SK-N-SH (cell line): ENCODE data around the gene BRD1. TPM values are rescaled to one million over a fixed set of nuclear protein-coding genes. Genes with fewer than 3 reads are reported as not detected.

Experiments
- CTCF ChIA-PET: fragments of 300-600, 350-600 bp; formaldehyde crosslinking; extraction: SDS; loops from one replicate; lab custom pipeline; 2021; lab: Yijun Ruan, JAX
- POLR2A ChIA-PET: fragments of 350-600 bp; sonication (Branson Sonifier 250); formaldehyde crosslinking; extraction: SDS; loops from one replicate; lab custom pipeline; 2020; ENCODE audit warnings: antibody characterized with exemption, inconsistent platforms; lab: Yijun Ruan, JAX
- DNase-seq: peaks from one replicate; pipeline ENCODE4 v3.0.0; 2012
- H2AFZ ChIP-seq: fragments of 200-600 bp; sonication (generic); 2 replicates; pipeline ENCODE4 v1.8.1; 2016; ENCODE audit warnings: antibody characterized with exemption, mild to moderate bottlenecking, low read depth
- H3F3A ChIP-seq: fragments of 200-600 bp; sonication (generic); replicated peaks from 2 replicates; pipeline ENCODE3; 2016; ENCODE audit warnings: antibody characterized with exemption, mild to moderate bottlenecking; ENCODE audit not compliant: insufficient read depth
- H3K27ac ChIP-seq, 2 experiments: fragments of 200-500 bp in 1 of 2; fragments of 200-600 bp in 1 of 2; sonication (Bioruptor generic) in 1 of 2; sonication (generic), shearing (Covaris generic) in 1 of 2; 2 replicates each; pipeline versions ENCODE4 v1.5.1 to v1.6.1; 2014 to 2016; ENCODE audit warnings: low read depth in 2 of 2, inconsistent platforms in 1 of 2, low read length in 1 of 2, mild to moderate bottlenecking in 1 of 2, mixed read lengths in 1 of 2
- H3K27me3 ChIP-seq: fragments of 200-600 bp; sonication (generic), shearing (Covaris generic); 2 replicates; pipeline ENCODE4 v1.6.1; 2016; ENCODE audit warnings: mixed run types; ENCODE audit not compliant: insufficient read depth
- H3K36me3 ChIP-seq, 2 experiments: fragments of 200-500 bp in 1 of 2; fragments of 200-600 bp in 1 of 2; sonication (Bioruptor generic) in 1 of 2; sonication (generic) in 1 of 2; replicated peaks in 1 of 2; 2 replicates each; pipeline versions ENCODE3 to v1.5.1; 2014 to 2016; ENCODE audit warnings: low read length in 1 of 2, mild to moderate bottlenecking in 1 of 2; ENCODE audit not compliant: insufficient read depth in 2 of 2, control insufficient read depth in 1 of 2
- H3K4me1 ChIP-seq, 2 experiments: fragments of 200-500 bp in 1 of 2; fragments of 200-600 bp in 1 of 2; sonication (Bioruptor generic) in 1 of 2; sonication (generic), shearing (Covaris generic) in 1 of 2; 2 replicates each; pipeline versions ENCODE4 v1.5.1 to v1.6.1; 2014 to 2016; ENCODE audit warnings: low read depth in 1 of 2, low read length in 1 of 2, mixed run types in 1 of 2; ENCODE audit not compliant: insufficient read depth in 2 of 2, control insufficient read depth in 1 of 2
- H3K4me2 ChIP-seq: fragments of 200-600 bp; sonication (generic), shearing (Covaris generic); 2 replicates; pipeline ENCODE4 v1.6.1; 2017; ENCODE audit warnings: mixed run types
- H3K4me3 ChIP-seq, 2 experiments: fragments of 200-500 bp in 1 of 2; fragments of 200-600 bp in 1 of 2; sonication (Bioruptor generic) in 1 of 2; sonication (generic), shearing (Covaris generic) in 1 of 2; 2 replicates each; pipeline versions ENCODE4 v1.5.1 to v1.8.1; 2014 to 2016; ENCODE audit warnings: low read depth in 2 of 2, inconsistent platforms in 1 of 2, low read length in 1 of 2, mild to moderate bottlenecking in 1 of 2, mixed read lengths in 1 of 2, moderate library complexity in 1 of 2
- H3K79me2 ChIP-seq: fragments of 200-600 bp; sonication (generic); 2 replicates; pipeline ENCODE4 v1.8.1; 2017; ENCODE audit warnings: mild to moderate bottlenecking; ENCODE audit not compliant: insufficient read depth
- H3K9ac ChIP-seq: fragments of 200-600 bp; sonication (generic); 2 replicates; pipeline ENCODE4 v1.6.1; 2017; ENCODE audit warnings: mixed run types
- H3K9me2 ChIP-seq: fragments of 200-600 bp; sonication (generic); 2 replicates; pipeline ENCODE4 v1.6.1; 2017; ENCODE audit warnings: mixed run types
- H3K9me3 ChIP-seq: fragments of 200-600 bp; sonication (generic); 2 replicates; pipeline ENCODE4 v1.6.1; 2017; ENCODE audit warnings: mixed run types, mild to moderate bottlenecking, moderate library complexity
- H4K20me1 ChIP-seq: fragments of 200-600 bp; sonication (generic); 2 replicates; pipeline ENCODE4 v1.6.1; 2017; ENCODE audit warnings: mild to moderate bottlenecking, mixed run types; ENCODE audit not compliant: insufficient read depth
- CHD2 ChIP-seq: fragments of 150-350 bp; IDR thresholded peaks from 2 replicates; pipeline ENCODE4 v1.6.1; 2018; ENCODE audit warnings: low read length; ENCODE audit not compliant: partially characterized antibody
- EP300 ChIP-seq, 2 experiments: IDR thresholded peaks; 2 replicates each; pipeline versions ENCODE4 v1.4.0 to v1.6.1; 2012; ENCODE audit warnings: borderline replicate concordance in 1 of 2, low read depth in 1 of 2, low read length in 1 of 2
- IRF3 ChIP-seq: fragments of 150-350 bp; IDR thresholded peaks from 2 replicates; pipeline ENCODE4 v1.6.1; 2016; ENCODE audit warnings: mild to moderate bottlenecking, low read depth, low read length
- JUND ChIP-seq: IDR thresholded peaks from 2 replicates; pipeline ENCODE4 v1.4.0; 2012
- MEF2A ChIP-seq: IDR thresholded peaks from 2 replicates; pipeline ENCODE4 v1.4.0; 2012; ENCODE audit warnings: low read depth, borderline replicate concordance
- MXI1 ChIP-seq: IDR thresholded peaks from 2 replicates; pipeline ENCODE4 v1.6.1; 2012; ENCODE audit warnings: mild to moderate bottlenecking, low read depth, low read length, improper control_type of control experiment
- NFIC ChIP-seq: IDR thresholded peaks from 2 replicates; pipeline ENCODE4 v1.4.0; 2012; ENCODE audit warnings: borderline replicate concordance
- NRF1 ChIP-seq: IDR thresholded peaks from 2 replicates; pipeline ENCODE4 v1.6.1; 2012; ENCODE audit warnings: low read depth, mild to moderate bottlenecking, low read length
- RFX5 ChIP-seq: IDR thresholded peaks from 2 replicates; pipeline ENCODE4 v1.6.1; 2012; ENCODE audit warnings: mild to moderate bottlenecking, improper control_type of control experiment, low read length
- SIN3A ChIP-seq: IDR thresholded peaks from 2 replicates; pipeline ENCODE4 v1.6.1; 2012; ENCODE audit warnings: low read depth, mild to moderate bottlenecking, low read length, moderate library complexity, borderline replicate concordance
- TCF12 ChIP-seq: IDR thresholded peaks from 2 replicates; pipeline ENCODE4 v1.4.0; 2012
- TEAD4 ChIP-seq: IDR thresholded peaks from 2 replicates; pipeline ENCODE4 v1.4.0; 2012; ENCODE audit warnings: mild to moderate bottlenecking, borderline replicate concordance; ENCODE audit not compliant: insufficient read depth
- USF1 ChIP-seq: IDR thresholded peaks from 2 replicates; pipeline ENCODE4 v1.4.0; 2012; ENCODE audit warnings: low read depth, borderline replicate concordance
- WGBS: methylation state at CpG from one replicate; pipeline ENCODE4 v1.1.6; 2017; ENCODE audit warnings: low lambda C conversion rate; 5-methylcytosine and 5-hydroxymethylcytosine counted together
- polyA plus RNA-seq, 3 experiments: library from polyadenylated mRNA; depleted of rRNA; stranded (reverse); fragments of >200 nt; gene quantifications; 2 replicates each; pipeline ENCODE4 v1.2.3, GENCODE V29; 2012
- TF ChIP-seq, protein P1 (sequence below): IDR thresholded peaks from 2 replicates; pipeline ENCODE4 v1.4.0; 2012; ENCODE audit warnings: low read depth, borderline replicate concordance
- TF ChIP-seq, protein P2 (sequence below): fragments of 200-600 bp; sonication (generic); IDR thresholded peaks from 2 replicates; pipeline ENCODE4 v1.6.1; 2017; ENCODE audit warnings: antibody characterized with exemption, mild to moderate bottlenecking, moderate library complexity
- TF ChIP-seq, protein P3 (sequence below): IDR thresholded peaks from 2 replicates; pipeline ENCODE4 v1.4.0; 2012; ENCODE audit warnings: low read depth

BRD1 gene
- polyA plus RNA-seq, 1 of the 3 experiments (the other 2 are of a cell fraction) = 10.3 TPM

DNA sequence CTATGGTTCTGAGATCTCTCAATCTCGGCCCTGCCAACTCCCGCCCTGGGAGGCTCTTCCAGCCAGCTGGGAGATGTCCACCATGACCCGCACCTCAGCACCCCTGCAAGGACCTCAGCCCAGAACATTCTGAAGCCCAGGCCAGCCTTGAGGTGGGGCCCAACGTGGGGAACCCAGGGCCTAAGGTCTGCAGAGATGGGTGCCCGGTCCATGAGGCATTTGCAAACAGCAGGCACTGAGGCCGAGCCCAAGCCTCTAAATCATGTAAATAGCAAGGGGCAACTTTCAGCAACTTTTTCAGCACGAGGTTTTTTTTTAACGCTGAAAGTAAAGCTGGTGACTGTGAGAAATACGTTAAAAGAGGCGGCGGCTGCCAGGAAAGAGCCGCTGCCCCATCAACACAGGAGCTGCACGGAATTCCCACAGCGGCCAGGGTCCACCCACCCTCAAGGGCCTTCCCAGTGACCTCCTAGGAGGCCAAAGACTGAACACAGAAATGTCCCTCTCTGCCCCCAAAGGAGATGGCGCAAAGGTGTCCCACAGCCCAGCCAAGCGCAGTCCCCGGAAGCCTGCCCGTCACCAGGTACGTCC, 46.9 kb downstream of the BRD1 start:
- 85% methylated on average over 10 of the region's 19 CpGs for WGBS
- no peaks in the 10 kb centered on the region for H3F3A ChIP-seq
- ChIA-PET CTCF (interaction anchor here (1.3 kb wide), 1 partner anchor 13 kb away, joined by 4 read pairs; no protein-coding TSS in a partner anchor), POLR2A (no interaction called here)
- no peaks in the 10 kb centered on the region; a peak in 1 of 4 replicates for H3K4me1 ChIP-seq
- no peak overlapping the region for H3K4me3 ChIP-seq
- no peak for DNase-seq
- H3K36me3 ChIP-seq = peaks cover 0 to 67% of the 10 kb centered on the region in 2 experiments
- H4K20me1 ChIP-seq = peaks cover 84% of the 10 kb centered on the region
- no peaks in the 10 kb centered on the region for H3K27me3 ChIP-seq
- H3K27ac ChIP-seq = no peak overlapping the region
- H3K9me2 ChIP-seq = no peaks in the 10 kb centered on the region
- H3K79me2 ChIP-seq = peaks cover 73% of the 10 kb centered on the region
- H3K9me3 ChIP-seq = no peaks in the 10 kb centered on the region
- no peak overlapping the region for H3K9ac ChIP-seq
- no peak overlapping the region for H2AFZ ChIP-seq
- no peak overlapping the region for H3K4me2 ChIP-seq
- TF ChIP-seq EP300 (IDR thresholded peaks at IDR 0.05; ENCODE audit: borderline replicate concordance in 1 of 2, low read depth in 1 of 2, low read length in 1 of 2) (no peak), IRF3 (no peak), RFX5 (no peak), MXI1 (no peak), SIN3A (no peak)
- TF ChIP-seq, protein P1, sequence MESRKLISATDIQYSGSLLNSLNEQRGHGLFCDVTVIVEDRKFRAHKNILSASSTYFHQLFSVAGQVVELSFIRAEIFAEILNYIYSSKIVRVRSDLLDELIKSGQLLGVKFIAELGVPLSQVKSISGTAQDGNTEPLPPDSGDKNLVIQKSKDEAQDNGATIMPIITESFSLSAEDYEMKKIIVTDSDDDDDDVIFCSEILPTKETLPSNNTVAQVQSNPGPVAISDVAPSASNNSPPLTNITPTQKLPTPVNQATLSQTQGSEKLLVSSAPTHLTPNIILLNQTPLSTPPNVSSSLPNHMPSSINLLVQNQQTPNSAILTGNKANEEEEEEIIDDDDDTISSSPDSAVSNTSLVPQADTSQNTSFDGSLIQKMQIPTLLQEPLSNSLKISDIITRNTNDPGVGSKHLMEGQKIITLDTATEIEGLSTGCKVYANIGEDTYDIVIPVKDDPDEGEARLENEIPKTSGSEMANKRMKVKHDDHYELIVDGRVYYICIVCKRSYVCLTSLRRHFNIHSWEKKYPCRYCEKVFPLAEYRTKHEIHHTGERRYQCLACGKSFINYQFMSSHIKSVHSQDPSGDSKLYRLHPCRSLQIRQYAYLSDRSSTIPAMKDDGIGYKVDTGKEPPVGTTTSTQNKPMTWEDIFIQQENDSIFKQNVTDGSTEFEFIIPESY = no peak
- TF ChIP-seq, all 33 proteins: peak for 0

- ChIA-PET CTCF (interaction anchor here (0.5 to 1.3 kb wide), 3 partner anchors 13 to 498 kb away, joined by 3 to 4 read pairs (median 3); no protein-coding TSS in a partner anchor), POLR2A (no interaction called here)
- peaks cover 66% of the 10 kb centered on the region for H3K79me2 ChIP-seq
- H3F3A ChIP-seq = no peaks in the 10 kb centered on the region
- DNase-seq = no peak
- WGBS = 98% methylated on average over 27 of the region's 34 CpGs
- no peak overlapping the region; a peak in 1 of 4 replicates for H3K27ac ChIP-seq
- no peak overlapping the region for H3K4me3 ChIP-seq
- no peak overlapping the region for H3K4me2 ChIP-seq
- no peaks in the 10 kb centered on the region for H3K27me3 ChIP-seq
- no peaks in the 10 kb centered on the region; a peak in 1 of 4 replicates for H3K4me1 ChIP-seq
- no peaks in the 10 kb centered on the region for H3K9me2 ChIP-seq
- H3K9me3 ChIP-seq = no peaks in the 10 kb centered on the region
- H3K36me3 ChIP-seq = peaks cover 0 to 65% of the 10 kb centered on the region in 2 experiments
- no peak overlapping the region for H2AFZ ChIP-seq
- H3K9ac ChIP-seq = no peak overlapping the region
- peaks cover 77% of the 10 kb centered on the region for H4K20me1 ChIP-seq
- TF ChIP-seq CHD2 = no peak
- TF ChIP-seq TCF12 = no peak
- TF ChIP-seq MXI1 = no peak
- TF ChIP-seq JUND = no peak
- TF ChIP-seq USF1 = no peak
- TF ChIP-seq, protein P2, sequence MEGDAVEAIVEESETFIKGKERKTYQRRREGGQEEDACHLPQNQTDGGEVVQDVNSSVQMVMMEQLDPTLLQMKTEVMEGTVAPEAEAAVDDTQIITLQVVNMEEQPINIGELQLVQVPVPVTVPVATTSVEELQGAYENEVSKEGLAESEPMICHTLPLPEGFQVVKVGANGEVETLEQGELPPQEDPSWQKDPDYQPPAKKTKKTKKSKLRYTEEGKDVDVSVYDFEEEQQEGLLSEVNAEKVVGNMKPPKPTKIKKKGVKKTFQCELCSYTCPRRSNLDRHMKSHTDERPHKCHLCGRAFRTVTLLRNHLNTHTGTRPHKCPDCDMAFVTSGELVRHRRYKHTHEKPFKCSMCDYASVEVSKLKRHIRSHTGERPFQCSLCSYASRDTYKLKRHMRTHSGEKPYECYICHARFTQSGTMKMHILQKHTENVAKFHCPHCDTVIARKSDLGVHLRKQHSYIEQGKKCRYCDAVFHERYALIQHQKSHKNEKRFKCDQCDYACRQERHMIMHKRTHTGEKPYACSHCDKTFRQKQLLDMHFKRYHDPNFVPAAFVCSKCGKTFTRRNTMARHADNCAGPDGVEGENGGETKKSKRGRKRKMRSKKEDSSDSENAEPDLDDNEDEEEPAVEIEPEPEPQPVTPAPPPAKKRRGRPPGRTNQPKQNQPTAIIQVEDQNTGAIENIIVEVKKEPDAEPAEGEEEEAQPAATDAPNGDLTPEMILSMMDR = no peak
- no peak for TF ChIP-seq EP300 (IDR thresholded peaks at IDR 0.05; ENCODE audit: borderline replicate concordance in 1 of 2, low read depth in 1 of 2, low read length in 1 of 2)
- no peak for TF ChIP-seq NFIC
- TF ChIP-seq NRF1 = no peak
- TF ChIP-seq MEF2A = no peak
- TF ChIP-seq, protein P1 = no peak
- TF ChIP-seq TEAD4 = no peak
- TF ChIP-seq, protein P3, sequence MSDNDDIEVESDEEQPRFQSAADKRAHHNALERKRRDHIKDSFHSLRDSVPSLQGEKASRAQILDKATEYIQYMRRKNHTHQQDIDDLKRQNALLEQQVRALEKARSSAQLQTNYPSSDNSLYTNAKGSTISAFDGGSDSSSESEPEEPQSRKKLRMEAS = no peak
Observed at GRCh38 chr22:49779853-49780697, 47.6 kb downstream of the BRD1 start.
